ENCODE measurements around the gene TENT5C.

The TENT5C gene

GRCh38 chr1:117665556-117666270 is 59.9 kb downstream of the TENT5C start:
- no peak for DNase-seq (ENCODE audit: low read depth)
- no peak for TF ChIP-seq CTCF (conservative IDR thresholded peaks at IDR 0.05; ENCODE audit: low read length)
- no peak overlapping the region for H3K4me3 ChIP-seq (ENCODE audit: low read length)

- no peak overlapping the region for H3K4me3 ChIP-seq (ENCODE audit: low read length)
These were observed 63.7 kb downstream of the TENT5C start for GRCh38 chr1:117669572-117669971.

GRCh38 chr1:117670976-117671780 is 65.3 kb downstream of the TENT5C start:
- DNase-seq (ENCODE audit: low read depth), result no peak
- no peak overlapping the region for H3K4me3 ChIP-seq (ENCODE audit: low read length)
- no peak for TF ChIP-seq CTCF (conservative IDR thresholded peaks at IDR 0.05; ENCODE audit: low read length)

More at GRCh38 chr1:117669572-117669971, 63.7 kb downstream of the TENT5C start:
- no peak for TF ChIP-seq CTCF (conservative IDR thresholded peaks at IDR 0.05; ENCODE audit: low read length)
- DNase-seq (ENCODE audit: low read depth), result no peak

GRCh38 chr1:117671781-117672501 is 66.1 kb downstream of the TENT5C start:
- DNase-seq (ENCODE audit: low read depth), result peak; percentile 36
- TF ChIP-seq CTCF (conservative IDR thresholded peaks at IDR 0.05; ENCODE audit: low read length), result peak; percentile 17; the same call in 1 of the 2 replicates

GRCh38 chr1:117672756-117673155 is 66.9 kb downstream of the TENT5C start:
- DNase-seq (ENCODE audit: low read depth), result no peak
- no peak overlapping the region for H3K4me3 ChIP-seq (ENCODE audit: low read length)
- no peak for TF ChIP-seq CTCF (conservative IDR thresholded peaks at IDR 0.05; ENCODE audit: low read length)

More at GRCh38 chr1:117671781-117672501, 66.1 kb downstream of the TENT5C start:
- H3K4me3 ChIP-seq (ENCODE audit: low read length), result no peak overlapping the region

GRCh38 chr1:117673405-117673804 is 67.6 kb downstream of the TENT5C start:
- TF ChIP-seq CTCF (conservative IDR thresholded peaks at IDR 0.05; ENCODE audit: low read length), result no peak
- peak; percentile 70 for DNase-seq (ENCODE audit: low read depth)
- no peak overlapping the region for H3K4me3 ChIP-seq (ENCODE audit: low read length)

Measured in AG10803 (cell line).